Stimulated activated CD8-positive, alpha-beta memory T cell treated with anti-CD3 and anti-CD28 coated beads, Interleukin-2, amount 100 ng/mL, for 1 hour (primary cell): Measurements from ENCODE around the gene PSME1.
A peak's percentile ranks its signal among the peaks of the same experiment; 100 is the strongest.
"Not testable (repeated sequence)": the region's sequence is repeated elsewhere in the genome, so short reads cannot be mapped to it uniquely, and the experiment has no call there.

ENCODE experiments used
- DNase-seq, 2 donors: peaks; one replicate each; pipeline ENCODE4 v3.0.0-alpha.2; 2020; ENCODE audit warnings: low read depth in 2 of 2

The PSME1 gene

GRCh38 chr14:24103451-24103850, 32.5 kb upstream of the PSME1 start:
- no peak for DNase-seq

GRCh38 chr14:24105609-24106239, 30.3 kb upstream of the PSME1 start:
- DNase-seq, result not testable (repeated sequence)

- no peak for DNase-seq
Measured at GRCh38 chr14:24106672-24107271, 29.2 kb upstream of the PSME1 start.

- DNase-seq, result no peak
Measured at GRCh38 chr14:24108336-24108874, 27.6 kb upstream of the PSME1 start.

GRCh38 chr14:24110060-24110459, 25.9 kb upstream of the PSME1 start:
- no peak for DNase-seq

GRCh38 chr14:24110523-24110922, 25.5 kb upstream of the PSME1 start:
- no peak for DNase-seq

- DNase-seq, result no peak
Measured at GRCh38 chr14:24113379-24113800, 22.6 kb upstream of the PSME1 start.

GRCh38 chr14:24113801-24114531, 22.0 kb upstream of the PSME1 start:
- peak; percentile 44 to 58 for DNase-seq

- DNase-seq, result peak; percentile 93 to 96
Measured at GRCh38 chr14:24114532-24115421, 21.2 kb upstream of the PSME1 start, which contains the start of the genes DCAF11 and NRL. Gene DCAF11, plus strand, starts transcription at chr14:24114777. Its CDS starts 818 bp downstream, at chr14:24115595. Gene NRL, minus strand, starts transcription at chr14:24114949. Its CDS starts 32,101 bp downstream, at chr14:24082848.

GRCh38 chr14:24115422-24116127, 20.4 kb upstream of the PSME1 start:
- no peak for DNase-seq

- no peak for DNase-seq
Measured at GRCh38 chr14:24116128-24116814, 19.7 kb upstream of the PSME1 start.

GRCh38 chr14:24117179-24117578, 18.8 kb upstream of the PSME1 start:
- no peak for DNase-seq

- no peak for DNase-seq
Measured at GRCh38 chr14:24119691-24120090, 16.3 kb upstream of the PSME1 start.

- no peak for DNase-seq
Measured at GRCh38 chr14:24121210-24121609, 14.8 kb upstream of the PSME1 start.

GRCh38 chr14:24122416-24122815, 13.6 kb upstream of the PSME1 start:
- no peak for DNase-seq

GRCh38 chr14:24122898-24123297, 13.1 kb upstream of the PSME1 start:
- no peak for DNase-seq

GRCh38 chr14:24123424-24124417, 12.3 kb upstream of the PSME1 start:
- no peak for DNase-seq

GRCh38 chr14:24126939-24127338, 9.1 kb upstream of the PSME1 start:
- DNase-seq, result no peak

- DNase-seq, result no peak
Measured at GRCh38 chr14:24127673-24128072, 8.3 kb upstream of the PSME1 start.
